Measurements from ENCODE around the gene NELL2.
"Not testable (repeated sequence)": the region's sequence is repeated elsewhere in the genome, so short reads cannot be mapped to it uniquely, and the experiment has no call there.

The NELL2 gene

DNA sequence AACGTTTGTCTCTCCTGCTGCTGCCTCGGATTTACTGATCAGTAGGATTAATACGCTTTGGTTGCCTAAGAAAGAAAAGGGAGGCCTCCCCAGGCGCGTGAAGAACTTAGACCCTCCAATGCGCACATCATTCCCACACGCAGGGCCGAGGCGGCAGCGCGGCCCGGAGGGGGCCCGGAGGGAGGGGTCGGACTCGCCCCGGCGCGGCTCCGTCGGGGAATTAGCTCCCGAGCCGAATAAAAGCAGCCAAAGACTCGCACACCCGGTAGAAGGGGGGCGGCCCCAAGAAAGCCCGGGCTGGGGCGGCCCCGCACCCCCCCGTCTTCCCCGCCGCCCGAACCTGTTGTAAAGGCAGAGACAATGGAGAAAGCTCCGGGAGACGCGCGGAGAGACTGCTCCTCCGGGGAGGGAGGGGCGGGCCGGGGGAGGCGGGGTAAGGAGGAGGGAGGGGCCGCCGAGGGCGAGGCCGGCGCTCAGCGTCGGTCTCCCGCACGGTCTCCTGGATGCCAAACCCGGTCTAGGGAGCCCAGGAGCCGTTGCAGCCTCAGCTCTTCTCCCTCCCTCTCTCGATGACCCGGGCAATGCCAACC, at the start of gene NELL2:
Gene NELL2 (minus strand): TSS at position 362 of the 590 bp plus-strand sequence. CDS start 446 bp downstream, outside the sequence.
- DNase-seq: peak; percentile 76

DNA sequence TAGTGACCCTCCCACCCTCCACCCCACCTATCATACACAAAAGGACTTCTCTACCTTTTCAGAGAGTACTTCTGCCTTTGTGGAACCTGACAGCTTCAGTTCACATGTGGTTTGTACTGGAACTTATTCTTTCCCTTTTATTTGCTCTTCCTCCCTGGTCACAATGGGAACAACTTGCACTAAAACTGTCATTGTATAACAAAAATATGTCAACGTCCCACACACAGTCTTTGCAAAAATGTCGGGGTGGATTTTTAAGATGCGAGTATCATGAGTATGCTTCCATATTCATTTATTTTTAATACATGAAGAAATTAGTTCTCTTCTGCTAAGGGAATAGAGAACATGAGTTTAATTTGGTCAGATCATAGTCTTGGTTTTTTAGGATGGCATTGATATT, 45.6 kb upstream of the NELL2 start:
- DNase-seq: no peak

DNA sequence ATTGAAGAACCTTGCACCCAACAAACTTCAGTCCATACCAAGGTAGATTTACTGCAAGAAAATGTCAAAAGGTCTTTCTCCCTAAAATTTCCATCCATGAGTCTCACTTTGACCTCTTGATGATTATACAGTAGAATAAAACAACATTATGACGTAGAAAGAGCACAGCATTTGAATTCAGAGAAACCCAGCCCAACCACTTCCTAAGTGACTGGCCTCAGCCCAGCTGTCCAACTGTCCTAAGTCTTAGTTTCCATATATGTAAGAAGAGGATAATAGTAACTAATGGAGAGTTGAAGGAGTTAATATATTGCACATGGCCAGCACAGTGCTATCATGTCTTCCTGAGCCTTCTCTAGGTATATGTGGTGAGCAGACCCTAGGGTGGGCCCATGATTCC, 41.0 kb upstream of the NELL2 start:
- no peak for DNase-seq

DNA sequence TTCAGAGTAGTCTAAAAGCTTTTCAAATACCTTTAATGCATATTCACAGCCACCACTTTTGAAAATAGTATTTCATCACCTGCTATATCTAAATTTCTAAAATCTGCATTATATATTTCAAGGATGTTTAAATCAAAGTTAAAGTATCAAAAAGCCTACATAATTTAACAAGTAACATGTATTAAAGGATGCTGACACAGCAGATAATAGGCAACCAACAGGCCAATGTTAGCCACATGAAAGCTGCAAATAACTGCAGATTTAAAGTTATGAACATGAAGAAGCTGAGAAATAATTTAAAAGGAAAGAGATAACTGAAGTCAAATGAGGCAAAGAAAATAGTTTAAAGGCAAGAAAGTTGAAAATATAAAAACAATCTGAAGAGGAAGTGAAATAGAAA, 39.8 kb upstream of the NELL2 start:
- DNase-seq: no peak

DNA sequence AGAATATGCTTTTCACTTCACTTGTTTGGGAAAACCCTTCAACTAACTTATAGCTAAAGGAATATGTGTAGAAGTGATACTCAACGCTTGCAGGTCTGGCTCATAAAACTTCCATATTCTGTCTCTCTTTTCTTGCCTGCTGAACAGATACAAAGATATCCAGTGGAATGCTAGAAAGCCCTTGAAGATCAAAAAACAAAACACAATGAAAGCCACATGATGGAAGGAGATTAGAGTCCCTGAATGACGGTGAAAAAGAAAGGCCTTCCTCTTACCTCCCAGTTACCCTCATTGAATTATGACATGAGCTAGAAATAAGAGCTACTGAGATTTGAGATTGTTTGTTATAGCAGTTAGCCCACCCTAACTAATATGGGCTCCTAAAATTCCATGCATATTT, 28.2 kb upstream of the NELL2 start:
- no peak for DNase-seq

DNA sequence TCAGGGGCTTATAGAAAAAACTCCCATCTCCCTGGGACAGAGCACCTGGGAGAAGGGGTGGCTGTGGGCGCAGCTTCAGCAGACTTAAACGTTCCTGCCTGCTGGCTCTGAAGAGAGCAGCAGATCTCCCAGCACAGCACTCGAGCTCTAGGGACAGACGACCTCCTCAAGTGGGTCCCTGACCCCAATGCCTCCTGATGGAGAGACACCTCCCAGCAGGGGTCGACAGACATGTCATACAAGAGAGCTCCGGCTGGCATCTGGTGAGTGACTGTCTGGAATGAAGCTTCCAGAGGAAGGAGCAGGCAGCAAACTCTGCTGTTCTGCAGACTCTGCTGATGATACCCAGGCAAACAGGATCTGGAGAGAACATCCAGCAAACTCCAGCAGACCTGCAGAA, 22.0 kb upstream of the NELL2 start:
- not testable (repeated sequence) for DNase-seq

DNA sequence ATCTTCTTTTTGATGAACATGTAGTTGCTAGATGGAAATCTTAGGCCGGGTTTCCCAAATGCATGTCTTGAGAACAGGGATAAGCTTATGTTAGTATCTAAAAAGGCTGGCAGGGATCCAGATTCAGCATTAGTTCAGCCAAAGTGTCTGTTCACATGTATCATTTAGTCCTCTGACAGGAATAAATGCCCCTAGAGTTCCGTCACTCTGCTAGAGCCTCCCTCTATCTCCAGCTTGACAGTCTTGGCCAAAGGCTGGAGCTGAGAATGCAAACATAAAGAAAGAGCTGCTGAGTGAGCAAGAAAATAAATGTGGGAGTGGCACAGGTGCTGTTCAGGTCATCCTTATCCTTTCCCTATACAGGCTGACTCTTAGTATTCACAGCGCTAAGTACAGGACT, 13.8 kb upstream of the NELL2 start:
- no peak for DNase-seq

DNA sequence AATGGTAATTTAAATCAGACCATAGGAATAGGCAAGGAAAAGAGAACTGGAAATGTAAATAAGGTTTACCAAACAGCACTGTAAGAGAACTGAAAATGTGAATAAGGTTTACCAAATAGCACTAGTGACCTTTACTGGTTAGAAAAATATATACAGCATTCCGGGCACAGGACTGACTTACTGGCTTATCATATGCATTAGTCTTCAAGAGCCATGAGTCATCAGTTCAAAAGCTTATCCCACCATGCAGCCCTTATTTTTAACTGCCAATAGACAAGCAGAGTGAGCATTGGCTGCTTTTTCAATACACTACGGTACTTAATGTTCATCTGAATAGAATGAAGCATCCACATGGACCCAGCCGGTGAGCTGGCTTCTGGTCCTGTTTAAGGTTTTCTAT, 13.0 kb upstream of the NELL2 start:
- no peak for DNase-seq

DNA sequence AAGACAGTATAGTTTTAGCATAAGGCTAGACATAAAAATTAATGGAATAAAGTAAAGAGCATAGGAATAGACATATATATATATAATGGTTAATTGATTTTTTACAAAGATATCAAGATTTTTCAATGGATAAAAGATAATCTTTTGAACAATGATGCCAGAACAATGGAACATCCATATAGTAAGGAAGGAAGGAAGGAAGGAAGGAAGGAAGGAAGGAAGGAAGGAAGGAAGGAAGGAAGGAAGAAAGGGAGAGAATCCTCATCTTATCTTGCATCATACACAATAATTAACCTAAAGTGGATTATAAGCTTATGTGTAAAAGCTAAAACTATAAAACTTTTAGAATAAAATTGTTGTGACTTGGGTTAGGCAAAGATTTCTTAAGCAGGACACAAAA, 9.8 kb upstream of the NELL2 start:
- DNase-seq: no peak

DNA sequence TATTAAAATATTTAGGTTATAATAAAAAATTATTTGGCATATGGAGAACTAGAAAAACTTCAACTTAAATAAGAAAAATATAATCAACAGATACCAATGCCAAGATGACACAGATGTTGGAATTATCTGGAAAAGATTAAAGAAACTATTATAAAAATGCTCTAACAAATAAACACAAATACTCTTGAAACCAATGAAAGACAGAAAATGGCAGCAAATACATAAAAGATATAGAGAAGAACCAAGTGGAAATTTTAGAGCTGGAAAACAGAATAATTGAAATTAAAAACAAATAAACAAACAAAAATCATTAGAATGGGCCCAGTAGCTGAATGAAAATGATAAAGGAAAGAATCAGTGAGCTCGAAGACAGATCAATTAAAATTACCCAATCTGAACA, 5.1 kb upstream of the NELL2 start:
- no peak for DNase-seq

DNA sequence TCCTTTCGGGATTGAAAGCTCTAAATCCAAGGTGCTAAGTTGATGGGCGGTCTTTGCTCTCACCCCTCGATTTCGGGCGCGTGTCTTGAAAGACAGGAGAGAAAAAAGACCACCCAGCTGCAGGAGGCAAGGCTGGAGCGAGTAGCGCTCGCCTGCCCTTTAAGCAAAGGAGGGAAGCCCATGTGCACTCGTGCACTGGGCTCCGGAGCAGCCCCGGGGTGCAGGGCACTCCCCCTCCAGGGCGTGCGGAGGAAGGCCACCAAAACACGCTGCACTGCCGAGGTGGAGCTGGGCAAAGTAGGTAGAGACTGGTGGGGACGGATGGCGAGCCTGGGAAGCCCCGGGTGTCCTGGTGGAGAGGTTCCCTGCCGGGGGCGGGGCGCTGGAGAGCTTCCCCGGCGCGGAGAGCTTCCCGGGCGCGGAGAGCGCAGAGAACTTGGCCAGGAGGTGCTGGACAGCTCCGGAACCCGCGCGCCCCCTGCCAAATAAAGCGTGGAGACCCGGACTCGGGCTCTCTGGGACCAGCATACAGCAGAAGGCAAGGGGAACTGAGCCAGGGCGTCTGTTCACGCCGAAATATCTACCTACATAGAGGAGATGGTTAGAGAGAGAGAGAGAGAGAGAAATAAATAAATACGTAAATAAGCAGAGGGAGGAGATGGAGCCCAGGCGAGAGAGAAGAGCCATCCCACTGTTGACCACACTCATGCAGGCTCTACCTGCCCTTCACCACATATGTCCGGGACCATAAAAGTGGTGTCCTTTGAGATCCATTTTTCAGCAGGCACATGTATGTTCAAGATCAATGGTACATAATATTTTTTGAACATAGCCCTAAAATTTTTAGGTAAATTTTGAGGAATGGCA, 662 bp upstream of the NELL2 start:
- peak; percentile 52 for DNase-seq

DNA sequence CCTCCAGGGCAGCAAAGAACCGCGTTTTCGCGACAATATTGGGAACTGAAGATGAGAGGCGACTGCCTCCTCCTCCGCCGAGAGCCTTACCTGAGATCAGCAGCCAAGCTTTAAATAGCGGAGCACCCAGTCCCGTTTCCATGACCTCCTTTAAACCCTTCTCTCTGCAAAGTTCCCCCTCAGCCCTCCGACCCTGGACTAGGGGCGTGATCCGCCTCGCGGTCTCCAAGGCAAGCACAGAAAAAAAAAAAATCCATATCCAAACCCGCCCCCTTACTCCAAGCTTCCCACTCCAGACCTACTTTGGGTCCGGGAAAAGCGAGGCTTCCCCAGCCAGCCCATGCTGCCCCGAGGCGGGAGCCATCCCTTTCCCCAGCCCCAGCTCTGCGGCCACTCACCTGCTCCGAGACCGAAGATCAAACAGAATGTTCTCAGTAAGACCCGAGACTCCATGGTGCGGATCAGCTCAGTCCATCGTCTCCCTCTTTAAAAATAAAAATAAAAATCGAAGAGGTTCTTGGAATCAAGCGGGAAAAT, 630 bp downstream of the NELL2 start:
- DNase-seq: no peak

DNA sequence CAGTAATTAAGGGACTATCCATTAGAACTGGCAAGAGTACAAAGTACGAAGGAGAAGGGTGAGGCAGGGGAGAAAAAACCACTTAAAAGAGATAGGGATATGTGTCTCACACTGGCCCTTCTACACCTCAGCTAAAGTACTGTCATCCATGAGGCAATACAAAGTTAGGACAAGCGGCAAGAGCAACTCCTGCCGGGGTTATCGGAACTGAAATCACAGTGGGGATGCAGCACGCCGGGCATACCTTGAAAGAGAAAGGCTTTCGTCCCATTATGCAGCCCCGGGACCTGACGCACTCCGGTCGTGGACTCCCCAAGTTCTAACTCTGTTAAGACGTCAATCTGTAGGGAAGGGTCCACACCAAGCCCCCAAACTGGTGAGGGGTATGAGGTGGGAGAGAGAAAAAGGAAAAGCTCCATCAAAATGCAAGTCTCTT, 1.1 kb downstream of the NELL2 start:
- DNase-seq: peak; percentile 36

DNA sequence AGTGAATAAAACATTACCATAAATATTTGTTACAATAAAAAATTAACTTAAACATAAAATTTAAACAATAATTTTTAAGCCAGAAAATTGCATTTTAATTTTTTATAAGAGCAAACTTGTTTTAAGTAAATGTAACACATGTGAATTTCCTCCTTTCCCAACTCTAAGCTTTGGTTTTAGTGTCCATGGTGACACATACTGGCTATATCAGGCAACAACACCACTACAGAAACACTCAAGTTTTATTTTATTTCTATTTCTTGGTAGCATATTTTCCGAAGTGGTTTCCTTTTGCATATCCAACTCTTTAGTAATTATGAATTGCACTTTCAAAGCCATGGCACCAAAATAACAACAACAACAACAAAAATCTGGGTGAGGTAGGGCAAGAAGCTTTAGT, 2.2 kb downstream of the NELL2 start:
- peak; percentile 57 for DNase-seq

DNA sequence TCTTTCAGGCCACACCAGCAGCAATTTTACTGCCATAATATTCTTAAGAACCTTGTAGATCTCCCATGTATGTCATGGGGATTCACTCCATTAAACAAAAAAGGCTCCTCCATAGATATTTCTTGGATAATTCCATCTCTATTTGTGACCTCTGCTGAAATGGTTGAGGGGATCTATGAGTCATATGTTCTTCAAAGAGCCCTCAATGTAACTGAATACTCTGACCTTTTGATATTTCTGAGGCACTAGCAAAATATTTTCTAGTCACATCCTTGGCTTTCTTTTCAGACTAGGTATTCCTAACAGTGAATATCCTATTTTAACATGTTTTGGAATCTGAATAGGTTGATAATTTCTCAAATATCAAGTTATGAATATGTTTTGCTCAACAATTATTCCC, 6.6 kb downstream of the NELL2 start:
- no peak for DNase-seq

DNA sequence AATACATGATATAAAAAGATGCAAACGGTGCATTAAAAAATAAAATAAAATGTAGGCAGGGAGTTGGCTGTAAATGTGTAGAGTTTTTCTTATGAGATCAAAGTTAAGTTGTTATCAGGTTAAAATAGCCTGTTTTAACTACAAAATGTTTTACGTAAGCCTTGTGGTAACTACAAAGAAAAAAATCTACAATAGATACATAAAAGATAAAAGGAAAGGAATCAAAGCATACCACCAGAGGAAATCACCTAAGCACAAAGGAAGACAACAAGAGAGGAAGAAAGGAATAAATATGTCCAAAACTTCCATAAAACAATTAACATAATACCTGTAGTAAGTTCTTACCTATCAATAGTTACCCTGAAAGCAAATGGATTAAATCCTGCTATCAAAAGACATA, 12.2 kb downstream of the NELL2 start:
- DNase-seq: peak; percentile 48

DNA sequence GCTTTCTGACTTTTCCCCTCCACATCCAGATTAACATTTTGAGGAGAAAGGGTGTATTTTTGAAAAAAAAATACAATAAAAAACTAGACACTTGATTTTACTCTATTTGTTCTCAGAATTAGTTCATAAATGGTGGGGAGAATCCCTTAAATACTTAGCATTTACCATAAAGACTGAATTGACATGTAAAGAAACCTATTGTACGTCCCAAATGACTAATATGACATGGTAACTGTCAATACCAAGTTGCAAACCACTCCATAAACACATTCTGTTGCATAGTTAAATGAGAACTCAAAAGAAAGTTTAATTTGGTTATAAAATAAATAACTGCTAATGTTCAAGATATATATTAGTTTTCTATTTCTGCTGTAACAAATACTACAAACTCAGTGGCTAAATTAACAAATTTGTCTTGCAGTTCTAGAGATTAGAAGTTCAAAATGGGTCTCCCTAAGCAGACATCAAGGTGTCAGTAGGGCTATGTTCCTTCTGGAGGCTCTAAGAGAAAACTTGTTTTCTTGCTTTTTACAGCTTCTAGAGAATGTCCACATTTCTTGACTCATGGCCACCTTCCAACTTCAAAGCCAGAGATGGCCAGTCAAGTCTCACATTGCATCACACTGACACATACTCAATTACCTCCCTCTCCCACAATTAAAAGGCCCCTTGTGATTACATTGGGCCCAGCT, 16.0 kb downstream of the NELL2 start:
- no peak for DNase-seq

DNA sequence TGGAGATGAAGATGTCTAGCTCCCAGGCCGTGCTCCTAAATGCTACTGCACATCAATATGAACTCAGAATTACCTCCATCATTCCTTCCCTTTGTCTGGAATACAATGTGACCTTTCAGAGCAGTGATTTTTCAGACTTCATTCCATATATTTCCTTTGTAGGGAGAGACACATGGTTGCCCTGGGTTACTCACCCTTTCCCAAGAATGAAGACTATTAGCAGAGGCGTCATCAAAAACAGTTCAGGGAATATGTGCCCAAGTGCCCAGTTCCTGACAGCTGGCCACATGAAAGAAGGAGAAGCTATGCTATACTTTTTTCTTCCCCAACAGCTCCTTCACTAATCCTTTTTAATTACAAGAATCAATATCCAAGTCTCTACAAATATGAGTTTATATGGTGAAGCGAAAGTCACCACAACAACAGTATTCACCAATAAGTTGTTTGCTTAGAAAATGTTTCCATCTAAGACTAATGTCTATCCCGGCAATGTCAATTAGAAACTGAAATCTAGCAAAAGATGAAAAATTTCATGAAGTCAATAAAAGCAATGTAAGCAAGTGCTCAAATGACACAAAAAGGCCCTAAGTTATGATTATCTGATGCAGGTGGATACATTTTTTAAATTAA, 17.8 kb downstream of the NELL2 start:
- no peak for DNase-seq

DNA sequence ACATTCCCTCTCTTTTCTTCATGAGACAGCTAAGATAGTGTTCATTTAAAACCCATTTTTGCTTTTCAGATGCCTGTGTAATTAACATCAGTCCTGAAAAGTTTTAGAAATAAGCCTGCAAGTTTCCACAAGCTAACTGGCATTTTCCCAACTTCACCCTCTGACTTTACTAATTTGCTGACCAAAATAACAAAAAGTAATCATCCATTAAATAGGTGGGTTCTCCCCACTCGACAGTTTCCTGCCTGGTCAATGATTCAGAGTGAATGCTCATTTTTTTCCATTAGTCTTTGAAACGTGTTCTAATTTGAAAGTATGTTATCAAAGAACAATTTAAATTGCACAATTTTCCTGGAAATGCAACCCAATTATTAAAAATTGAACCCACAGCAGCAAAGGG, 23.6 kb downstream of the NELL2 start:
- no peak for DNase-seq

DNA sequence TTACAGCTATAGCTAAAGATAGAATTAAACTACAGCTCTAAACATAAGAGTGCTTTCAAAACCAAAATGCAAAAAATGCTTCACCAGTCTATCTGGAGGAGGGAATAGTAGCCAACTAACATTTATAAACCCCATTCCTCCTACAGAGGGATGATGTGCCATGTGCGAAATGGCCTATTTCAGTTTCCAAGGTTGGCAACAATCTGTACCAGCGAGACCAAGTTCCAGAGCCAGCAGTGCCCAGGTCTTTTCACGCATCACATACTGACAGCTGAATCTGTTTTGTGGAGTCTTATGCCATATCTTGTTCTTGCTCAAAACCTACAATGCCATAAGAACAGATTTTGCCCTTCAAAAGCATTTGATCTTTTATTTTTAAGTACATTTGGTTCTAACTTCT, 24.5 kb downstream of the NELL2 start:
- DNase-seq: no peak

DNA sequence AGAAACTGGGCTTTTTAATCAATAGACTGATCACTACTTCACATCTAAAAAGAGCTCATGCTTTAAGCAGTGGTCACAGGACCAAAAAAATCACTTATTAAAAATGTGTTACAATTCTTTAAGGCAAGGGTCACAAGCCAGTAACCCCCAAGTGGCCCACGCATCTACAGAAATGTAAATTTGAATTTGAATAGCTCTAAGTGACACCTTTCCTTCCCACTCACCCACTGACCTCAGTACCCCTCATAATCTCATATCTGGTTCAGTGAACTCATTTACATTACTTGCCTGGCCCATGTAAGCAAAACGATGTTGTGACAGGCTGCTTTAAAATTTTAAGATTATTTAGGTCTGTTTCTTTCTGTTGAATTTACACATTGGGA, 27.4 kb downstream of the NELL2 start:
- DNase-seq: no peak

DNA sequence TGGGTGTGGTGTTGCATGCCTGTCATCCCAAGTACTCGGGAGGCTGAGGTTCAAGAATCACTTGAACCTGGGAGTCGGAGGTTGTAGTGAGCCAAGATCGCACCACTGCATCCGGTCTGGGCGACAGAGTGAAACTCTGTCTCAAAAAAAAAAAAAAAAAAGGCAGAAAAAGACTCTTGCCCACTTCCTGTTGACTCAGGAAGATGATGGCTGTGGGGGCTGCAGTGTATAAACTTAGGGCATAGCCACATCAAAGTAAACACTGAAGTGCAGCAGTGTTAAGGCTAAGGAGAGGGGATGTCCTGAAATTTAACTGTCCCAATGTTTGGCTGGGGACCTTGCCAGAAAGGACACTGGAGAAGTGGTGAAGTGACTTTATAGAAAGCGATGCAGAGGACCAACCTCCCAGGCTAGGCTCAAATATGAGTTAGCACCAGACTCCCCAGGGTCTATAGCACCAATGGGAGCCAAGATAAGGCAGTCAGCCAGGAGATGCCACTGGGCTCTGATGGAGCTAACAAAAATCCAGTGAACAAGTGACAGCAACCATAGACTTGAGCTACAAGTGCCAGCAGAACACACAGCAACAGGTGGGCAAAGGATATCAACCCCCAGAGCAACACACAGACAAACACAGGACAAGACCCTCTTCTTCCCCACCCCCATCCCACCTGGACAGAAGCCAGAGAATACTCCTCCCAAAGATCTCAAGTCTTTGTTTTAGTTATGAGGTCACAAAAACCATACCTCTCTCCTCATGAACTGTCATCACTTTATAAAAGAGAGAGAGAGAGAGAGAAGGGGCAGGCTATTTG, 28.0 kb downstream of the NELL2 start:
- peak; percentile 85 for DNase-seq

Data from CD4-positive, alpha-beta T cell treated with Interleukin-12 subunit alpha and Interleukin-12 subunit beta, for 1 hour (primary cell).